Activated CD4-positive, alpha-beta T cell treated with anti-CD3 and anti-CD28 coated beads for 48 hours (primary cell): ENCODE data around the gene SEMA7A.
"Not testable (repeated sequence)": the region's sequence is repeated elsewhere in the genome, so short reads cannot be mapped to it uniquely, and the experiment has no call there.

Source experiments
- DNase-seq: peaks from one replicate; pipeline ENCODE4 v3.0.0-alpha.2; 2020

Gene SEMA7A

GRCh38 chr15:74369084-74369745, 64.5 kb downstream of the SEMA7A start:
- DNase-seq: no peak

DNA sequence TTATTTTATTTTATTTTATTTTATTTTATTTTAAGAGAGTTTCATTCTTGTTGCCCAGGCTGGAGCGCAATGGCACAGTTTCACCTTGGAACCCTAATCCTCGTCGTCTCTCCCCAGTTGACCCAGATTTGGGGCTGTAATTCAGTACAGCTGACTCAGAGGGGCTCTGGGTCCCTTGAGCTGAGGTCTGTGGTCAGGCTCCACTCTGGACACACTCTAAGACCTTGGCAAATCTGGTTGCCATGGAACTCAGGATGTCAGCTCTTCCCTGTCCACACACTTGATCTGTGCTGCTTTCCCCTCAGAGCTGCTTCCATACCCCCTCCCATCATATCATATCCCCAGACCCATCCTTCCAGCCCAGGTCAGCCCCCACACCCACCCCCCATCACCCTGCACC, 65.6 kb downstream of the SEMA7A start:
- DNase-seq: no peak

- DNase-seq: no peak
These were observed 66.4 kb downstream of the SEMA7A start, which contains the start of gene CYP11A1 for GRCh38 chr15:74367296-74367854. Gene CYP11A1, minus strand, starts transcription at chr15:74367646. Its CDS starts 61 bp downstream, at chr15:74367585.

DNA sequence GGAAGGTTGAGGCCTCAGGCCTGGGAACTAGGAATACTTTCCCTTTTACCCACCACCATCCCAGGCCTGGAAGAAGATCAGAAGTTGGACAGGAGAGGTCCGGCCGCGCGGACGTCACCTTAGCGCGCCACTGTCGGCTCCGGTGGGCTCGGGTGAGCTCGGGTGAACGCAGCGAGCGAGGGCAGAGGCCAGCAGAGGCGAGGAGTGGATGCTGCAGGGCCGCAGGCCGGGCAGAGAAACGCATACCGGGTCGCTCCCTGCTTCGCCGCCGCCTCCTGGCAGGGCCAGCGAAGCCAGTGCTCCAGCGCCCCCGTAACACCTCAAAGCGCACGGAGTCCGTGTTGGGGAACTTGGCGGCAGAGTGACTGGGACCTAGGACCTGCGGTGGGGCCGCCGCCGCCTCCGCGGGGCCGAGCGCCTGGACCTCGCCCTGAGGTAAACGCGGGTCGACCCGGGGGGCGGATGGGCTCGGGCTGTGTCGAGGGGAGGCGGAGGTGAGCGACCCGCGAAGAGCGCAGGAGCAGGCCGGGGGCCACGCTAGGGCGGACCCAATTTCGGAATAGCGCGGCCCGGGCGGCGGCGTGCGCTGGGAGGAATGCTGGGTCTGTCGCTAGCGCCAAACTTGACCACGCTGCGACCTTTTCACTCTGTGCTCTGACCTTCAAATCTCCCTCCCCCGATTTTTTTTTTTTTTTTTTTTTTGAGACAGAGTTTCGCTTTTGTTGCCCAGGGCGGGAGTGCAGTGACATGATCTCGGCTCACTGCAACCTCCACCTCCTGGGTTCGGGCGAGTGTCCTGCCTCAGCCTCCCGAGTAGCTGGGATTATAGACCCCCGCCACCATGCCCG, 67.9 kb downstream of the SEMA7A start:
- DNase-seq: no peak

DNA sequence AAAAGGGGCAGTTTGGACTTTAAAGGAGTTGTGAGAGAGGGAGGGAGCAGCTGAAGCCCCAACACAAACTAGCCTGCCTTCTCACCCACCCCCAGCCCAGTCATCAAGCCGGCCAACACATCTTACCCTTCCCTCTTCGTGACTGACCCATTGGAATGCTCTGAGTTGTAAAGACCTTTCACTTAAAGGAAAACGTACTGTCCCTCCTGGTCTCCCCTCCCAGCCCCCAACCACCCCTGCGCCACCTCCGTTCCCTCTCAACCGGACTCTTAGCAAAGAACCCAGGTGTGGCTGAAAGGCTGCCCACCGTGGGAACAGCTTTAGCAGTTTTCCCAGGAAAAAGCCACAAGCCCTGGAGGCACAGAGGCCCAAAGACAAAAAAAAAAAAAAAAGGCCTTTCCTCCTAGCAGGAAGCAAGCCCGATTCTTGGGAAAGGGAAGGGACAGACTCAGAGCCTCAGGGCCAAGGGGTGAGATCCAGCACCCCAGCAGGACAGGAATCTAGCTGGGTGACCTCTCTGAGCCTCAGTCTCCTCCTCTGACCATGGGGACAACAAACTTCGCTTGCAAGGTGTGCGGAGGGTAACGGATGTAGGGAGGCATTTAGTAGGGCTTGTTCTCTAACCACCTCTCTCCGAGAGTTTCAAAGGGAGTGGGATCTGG, 68.7 kb downstream of the SEMA7A start:
- no peak for DNase-seq

GRCh38 chr15:74362482-74362881, 71.3 kb downstream of the SEMA7A start:
- DNase-seq: no peak

DNA sequence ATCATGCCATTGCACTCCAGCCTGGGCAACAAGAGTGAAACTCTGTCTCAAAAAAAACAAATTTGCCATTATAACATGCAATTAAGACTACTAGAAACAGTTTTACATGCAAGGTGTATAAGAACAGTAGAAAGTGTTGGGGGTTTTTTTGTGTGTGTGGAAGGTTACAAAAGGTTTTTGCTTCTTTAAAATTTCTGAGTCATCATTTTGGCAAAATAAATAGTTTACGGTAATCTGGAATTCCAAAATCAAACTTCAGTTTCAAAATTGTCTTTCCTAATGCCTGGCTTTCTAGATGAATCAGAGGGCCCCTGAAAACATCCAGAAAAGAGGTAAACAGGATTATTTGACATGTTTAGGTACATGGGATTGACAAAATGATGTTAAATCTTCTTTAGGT, 72.9 kb downstream of the SEMA7A start:
- not testable (repeated sequence) for DNase-seq

- not testable (repeated sequence) for DNase-seq
These were observed 74.4 kb downstream of the SEMA7A start for GRCh38 chr15:74359376-74359775.
